ENCODE results near the gene DCC.
A peak's percentile ranks its signal among the peaks of the same experiment; 100 is the strongest.

The DCC gene

GRCh38 chr18:52431683-52432082 is 91.7 kb downstream of the DCC start:
- no peak for DNase-seq

GRCh38 chr18:52433797-52434196 is 93.8 kb downstream of the DCC start:
- no peak for DNase-seq

- no peak for DNase-seq
These were observed 95.3 kb downstream of the DCC start for GRCh38 chr18:52435301-52435700.

- DNase-seq, result peak; percentile 79
These were observed 97.2 kb downstream of the DCC start for GRCh38 chr18:52437161-52437560.

- DNase-seq, result no peak
These were observed 99.5 kb downstream of the DCC start for GRCh38 chr18:52439457-52439856.

GRCh38 chr18:52441794-52442193 is 101.8 kb downstream of the DCC start:
- DNase-seq, result no peak

GRCh38 chr18:52442686-52443085 is 102.7 kb downstream of the DCC start:
- no peak for DNase-seq

- peak; percentile 87 for DNase-seq
These were observed 111.3 kb downstream of the DCC start for GRCh38 chr18:52451256-52451655.

- no peak for DNase-seq
These were observed 111.9 kb downstream of the DCC start for GRCh38 chr18:52451851-52452250.

- DNase-seq, result no peak
These were observed 112.4 kb downstream of the DCC start for GRCh38 chr18:52452427-52452826.

- DNase-seq, result no peak
These were observed 119.9 kb downstream of the DCC start for GRCh38 chr18:52459890-52460289.

- peak; percentile 46 for DNase-seq
These were observed 122.9 kb downstream of the DCC start for GRCh38 chr18:52462853-52463252.

- DNase-seq, result no peak
These were observed 125.4 kb downstream of the DCC start for GRCh38 chr18:52465391-52465790.

- DNase-seq, result no peak
These were observed 128.5 kb downstream of the DCC start for GRCh38 chr18:52468496-52468895.

- no peak for DNase-seq
These were observed 135.3 kb downstream of the DCC start for GRCh38 chr18:52475325-52475724.

- no peak for DNase-seq
These were observed 141.1 kb downstream of the DCC start for GRCh38 chr18:52481116-52481515.

- no peak for DNase-seq
These were observed 145.0 kb downstream of the DCC start for GRCh38 chr18:52484977-52485376.

GRCh38 chr18:52486052-52486451 is 146.1 kb downstream of the DCC start:
- DNase-seq, result no peak

- peak; percentile 3 for DNase-seq
These were observed 149.7 kb downstream of the DCC start for GRCh38 chr18:52489396-52490306.

GRCh38 chr18:52496426-52496825 is 156.4 kb downstream of the DCC start:
- no peak for DNase-seq

- no peak for DNase-seq
These were observed 159.0 kb downstream of the DCC start for GRCh38 chr18:52499016-52499415.

- DNase-seq, result peak; percentile 72
These were observed 159.6 kb downstream of the DCC start for GRCh38 chr18:52499644-52500043.

- DNase-seq, result no peak
These were observed 164.6 kb downstream of the DCC start for GRCh38 chr18:52504589-52504988.

- no peak for DNase-seq
These were observed 170.1 kb downstream of the DCC start for GRCh38 chr18:52510139-52510538.

- DNase-seq, result no peak
These were observed 178.1 kb downstream of the DCC start for GRCh38 chr18:52518086-52518485.
